Tibial artery (tissue), 4 donors: ENCODE measurements around the gene RHOA.

ENCODE experiments used
- DNase-seq, 2 donors: peaks; one replicate each; pipeline ENCODE4 v3.0.0-alpha.2; 2019
- H3K27ac ChIP-seq, 2 donors: fragments of 200-600 bp; sonication (generic) in 1 of 2; 1 replicate in 1 of 2; 2 replicates in 1 of 2; pipeline ENCODE4 v1.5.1; 2018 to 2019; ENCODE audit warnings: mild to moderate bottlenecking in 1 of 2
- H3K27me3 ChIP-seq, 2 donors: fragments of 200-600 bp; sonication (generic) in 1 of 2; one replicate each; pipeline versions ENCODE4 v1.5.1 to v1.6.0; 2016 to 2019
- H3K36me3 ChIP-seq, 3 donors: fragments of 200-600 bp; sonication (generic) in 2 of 3; one replicate each; pipeline ENCODE4 v1.5.1; 2016 to 2019; ENCODE audit warnings: mild to moderate bottlenecking in 2 of 3
- H3K4me1 ChIP-seq, 4 donors: fragments of 200-600 bp; sonication (generic) in 2 of 4; 1 replicate in 3 of 4; 2 replicates in 1 of 4; pipeline ENCODE4 v1.5.1; 2016 to 2019
- H3K4me3 ChIP-seq, 2 donors: fragments of 200-600 bp; sonication (generic) in 1 of 2; 1 replicate in 1 of 2; 2 replicates in 1 of 2; pipeline ENCODE4 v1.5.1; 2018 to 2019; ENCODE audit warnings: mild to moderate bottlenecking in 2 of 2
- H3K9me3 ChIP-seq, 3 donors: fragments of 200-600 bp; sonication (generic) in 1 of 3; one replicate each; pipeline ENCODE4 v1.5.1; 2016 to 2019
- intact Hi-C: fragments of 100-400 bp; cut with DNase I; formaldehyde crosslinking; loops from one replicate; pipeline ENCODE4 v1.15.0; 2023; ENCODE audit warnings: low total_unique reads
- TF ChIP-seq, protein P1 (sequence below), 2 experiments: fragments of 200-600 bp in 1 of 2; fragments of 450-650 bp in 1 of 2; IDR thresholded peaks; one replicate each; pipeline ENCODE4 v1.5.1; 2017 to 2019; ENCODE audit warnings: antibody characterized with exemption in 2 of 2, mild to moderate bottlenecking in 1 of 2, moderate library complexity in 1 of 2

Gene RHOA

DNA sequence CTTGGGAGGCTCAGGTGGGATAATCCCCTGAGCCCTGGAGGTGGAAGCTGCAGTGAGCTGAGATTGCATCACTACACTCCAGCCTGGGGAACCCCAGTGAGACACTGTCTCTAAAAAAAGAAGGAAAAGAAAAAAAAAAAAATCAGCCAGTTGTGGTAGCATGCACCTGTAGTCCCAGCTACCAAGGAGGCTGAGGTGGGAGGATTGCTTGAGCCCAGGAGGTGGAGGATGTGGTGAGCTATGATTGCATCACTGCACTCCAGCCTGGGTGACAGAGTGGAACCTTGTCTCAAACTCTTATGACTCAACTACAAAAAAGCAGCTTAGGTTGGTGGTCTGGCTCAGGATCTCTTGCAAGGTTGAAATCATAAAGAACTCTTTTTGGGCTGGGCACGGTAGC is 34.3 kb downstream of the RHOA start:
- TF ChIP-seq, protein P1, sequence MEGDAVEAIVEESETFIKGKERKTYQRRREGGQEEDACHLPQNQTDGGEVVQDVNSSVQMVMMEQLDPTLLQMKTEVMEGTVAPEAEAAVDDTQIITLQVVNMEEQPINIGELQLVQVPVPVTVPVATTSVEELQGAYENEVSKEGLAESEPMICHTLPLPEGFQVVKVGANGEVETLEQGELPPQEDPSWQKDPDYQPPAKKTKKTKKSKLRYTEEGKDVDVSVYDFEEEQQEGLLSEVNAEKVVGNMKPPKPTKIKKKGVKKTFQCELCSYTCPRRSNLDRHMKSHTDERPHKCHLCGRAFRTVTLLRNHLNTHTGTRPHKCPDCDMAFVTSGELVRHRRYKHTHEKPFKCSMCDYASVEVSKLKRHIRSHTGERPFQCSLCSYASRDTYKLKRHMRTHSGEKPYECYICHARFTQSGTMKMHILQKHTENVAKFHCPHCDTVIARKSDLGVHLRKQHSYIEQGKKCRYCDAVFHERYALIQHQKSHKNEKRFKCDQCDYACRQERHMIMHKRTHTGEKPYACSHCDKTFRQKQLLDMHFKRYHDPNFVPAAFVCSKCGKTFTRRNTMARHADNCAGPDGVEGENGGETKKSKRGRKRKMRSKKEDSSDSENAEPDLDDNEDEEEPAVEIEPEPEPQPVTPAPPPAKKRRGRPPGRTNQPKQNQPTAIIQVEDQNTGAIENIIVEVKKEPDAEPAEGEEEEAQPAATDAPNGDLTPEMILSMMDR (IDR thresholded peaks at IDR 0.05): no peak
- intact Hi-C loops: no loop called here
- DNase-seq: no peak
- H3K9me3 ChIP-seq: no peaks in the 10 kb centered on the region
- no peak overlapping the region for H3K4me3 ChIP-seq
- no peaks in the 10 kb centered on the region for H3K27me3 ChIP-seq
- H3K27ac ChIP-seq: peak overlapping the region in 1 of 2 donors; percentile 36
- H3K36me3 ChIP-seq: peaks cover 27 to 31% (median 29%) of the 10 kb centered on the region in 3 donors
- peaks cover 0 to 79% (median 15%) of the 10 kb centered on the region in 4 donors for H3K4me1 ChIP-seq

DNA sequence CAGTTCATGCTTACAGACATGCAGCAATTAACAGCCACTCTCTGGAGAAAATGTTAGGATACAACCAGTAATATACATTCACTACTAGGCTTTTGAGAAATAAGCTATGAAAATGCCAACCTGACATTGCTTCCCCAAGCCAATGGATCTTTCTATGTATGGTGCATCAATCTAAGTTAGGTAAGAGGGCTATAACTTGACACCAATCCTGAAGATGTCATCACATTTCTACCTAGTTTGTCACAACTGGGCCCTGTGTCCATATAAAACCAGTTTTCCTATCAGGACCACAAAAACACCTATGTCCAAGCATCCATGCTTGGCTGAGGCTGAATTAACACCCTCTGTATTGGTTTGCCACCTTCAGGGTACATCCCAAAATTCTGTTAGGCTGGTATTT is 39.8 kb downstream of the RHOA start:
- Histone ChIP-seq H3K27ac (no peak overlapping the region), H3K36me3 (peaks cover 63 to 78% (median 66%) of the 10 kb centered on the region in 3 donors)
- DNase-seq: no peak

DNA sequence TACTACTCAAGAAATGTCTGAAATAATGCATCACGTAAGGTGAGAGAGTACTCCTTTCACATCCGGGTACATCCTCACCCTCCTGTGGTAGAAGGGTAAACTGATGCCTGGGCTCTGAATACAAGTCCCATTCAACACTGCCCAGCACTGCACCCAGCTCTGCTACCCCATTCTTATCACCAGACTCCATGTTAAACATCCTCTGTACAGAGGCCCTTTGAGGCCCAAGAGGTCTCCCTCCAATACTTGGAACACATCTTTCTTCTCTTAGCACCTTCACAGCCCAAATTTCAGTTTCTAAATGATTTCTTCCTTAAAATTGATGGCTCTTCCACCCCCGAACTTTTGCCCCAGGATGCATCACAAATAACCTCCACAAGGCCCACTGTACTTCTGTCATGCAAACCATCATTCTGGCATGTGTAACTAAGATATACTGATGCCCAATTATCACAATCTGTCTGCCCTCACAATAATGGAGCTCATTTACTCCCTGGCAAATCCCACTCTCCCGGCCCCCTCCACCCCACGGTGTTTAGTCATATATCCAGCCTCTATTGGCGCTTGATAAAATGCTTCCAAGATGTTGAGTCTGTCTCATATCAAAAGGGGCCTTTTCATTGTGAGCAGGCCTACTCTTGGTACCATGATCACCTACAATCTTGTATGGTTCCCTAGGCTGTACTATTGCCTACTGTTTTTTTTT is 41.0 kb downstream of the RHOA start:
- peaks cover 0 to 18% (median 0%) of the 10 kb centered on the region in 4 donors for H3K4me1 ChIP-seq
- TF ChIP-seq, protein P1 (IDR thresholded peaks at IDR 0.05): no peak
- H3K27ac ChIP-seq: no peak overlapping the region
- H3K36me3 ChIP-seq: peaks cover 75 to 91% (median 78%) of the 10 kb centered on the region in 3 donors
- H3K27me3 ChIP-seq: no peaks in the 10 kb centered on the region
- no peaks in the 10 kb centered on the region for H3K9me3 ChIP-seq
- DNase-seq: no peak
- intact Hi-C loops: no loop called here
- no peak overlapping the region for H3K4me3 ChIP-seq

More for the DNA sequence above, 39.8 kb downstream of the RHOA start:
- Histone ChIP-seq H3K27me3 (no peaks in the 10 kb centered on the region), H3K4me1 (peaks cover 0 to 27% (median 1%) of the 10 kb centered on the region in 4 donors), H3K9me3 (no peaks in the 10 kb centered on the region), H3K4me3 (no peak overlapping the region)
- intact Hi-C loops: no loop called here
- TF ChIP-seq, protein P1 (IDR thresholded peaks at IDR 0.05): no peak

DNA sequence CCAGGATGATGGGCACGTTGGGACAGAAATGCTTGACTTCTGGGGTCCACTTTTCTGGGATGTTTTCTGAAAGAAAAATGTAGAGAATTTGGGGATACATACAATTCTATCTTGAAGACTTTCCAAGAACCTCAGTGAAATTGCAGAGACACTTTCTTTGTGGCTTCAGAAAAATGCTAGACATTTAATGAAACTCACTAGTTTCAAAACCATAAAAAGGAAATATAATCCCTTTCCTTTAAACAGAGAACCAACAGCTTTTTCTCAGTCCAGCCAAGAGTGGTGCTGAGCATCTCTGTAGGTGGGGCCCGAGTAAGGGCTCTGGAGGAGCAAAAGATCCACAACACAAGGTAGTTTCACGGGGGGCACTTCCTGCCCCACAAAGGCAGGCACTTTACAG is 49.2 kb downstream of the RHOA start:
- Histone ChIP-seq H3K9me3 (no peaks in the 10 kb centered on the region), H3K27me3 (no peaks in the 10 kb centered on the region), H3K4me1 (peaks cover 0 to 14% (median 9%) of the 10 kb centered on the region in 4 donors), H3K4me3 (no peak overlapping the region), H3K36me3 (peaks cover 80 to 82% (median 81%) of the 10 kb centered on the region in 3 donors), H3K27ac (no peak overlapping the region)
- TF ChIP-seq, protein P1 (IDR thresholded peaks at IDR 0.05): no peak
- intact Hi-C loops: no loop called here
- DNase-seq: no peak

DNA sequence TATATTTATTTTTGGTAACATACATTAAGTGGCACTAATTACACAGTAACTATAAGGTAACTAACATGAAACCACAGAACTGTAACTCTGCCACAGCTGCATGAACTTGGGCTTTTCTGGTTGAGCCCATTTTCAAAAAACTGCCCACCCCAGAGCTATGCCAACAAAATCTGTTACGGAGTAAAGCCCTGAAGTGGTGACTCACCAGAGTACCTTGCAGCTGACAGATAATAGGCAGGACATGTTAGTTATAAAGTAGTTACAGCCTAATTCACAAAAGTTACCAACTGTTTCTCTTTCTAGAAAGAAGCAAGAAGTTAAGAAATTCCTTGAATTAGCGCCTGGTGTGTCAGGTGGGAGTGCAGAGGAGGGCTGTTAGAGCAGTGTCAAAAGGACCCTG is 52.2 kb downstream of the RHOA start:
- DNase-seq: no peak
- TF ChIP-seq, protein P1 (IDR thresholded peaks at IDR 0.05): no peak
- H3K4me3 ChIP-seq: no peak overlapping the region
- no peaks in the 10 kb centered on the region for H3K9me3 ChIP-seq
- peaks cover 0 to 41% (median 23%) of the 10 kb centered on the region in 4 donors for H3K4me1 ChIP-seq
- peak overlapping the region in 1 of 2 donors; percentile 92 for H3K27ac ChIP-seq
- H3K27me3 ChIP-seq: no peaks in the 10 kb centered on the region
- intact Hi-C loops: loop anchor here (10.0 kb wide), 1 partner anchor 45 kb away; no protein-coding TSS in a partner anchor
- H3K36me3 ChIP-seq: peaks cover 60 to 68% (median 64%) of the 10 kb centered on the region in 3 donors
